IMR-90 (cell line): ENCODE results near the gene NKIRAS1.

Experiments
- BHLHE40 ChIP-seq: fragments of 150-350 bp; IDR thresholded peaks from 2 replicates; pipeline ENCODE4 v1.6.1; 2016; ENCODE audit warnings: mild to moderate bottlenecking, low read depth, low read length
- CEBPB ChIP-seq: IDR thresholded peaks from 2 replicates; pipeline ENCODE4 v1.6.1; 2012; ENCODE audit warnings: low read depth, low read length, improper control_type of control experiment
- MAZ ChIP-seq: IDR thresholded peaks from 2 replicates; pipeline ENCODE4 v1.6.1; 2012; ENCODE audit warnings: low read depth, mild to moderate bottlenecking, low read length, improper control_type of control experiment, moderate library complexity, borderline replicate concordance
- POLR2A ChIP-seq: IDR thresholded peaks from 2 replicates; pipeline ENCODE4 v1.6.1; 2012; ENCODE audit warnings: mild to moderate bottlenecking, low read depth, low read length

DNA sequence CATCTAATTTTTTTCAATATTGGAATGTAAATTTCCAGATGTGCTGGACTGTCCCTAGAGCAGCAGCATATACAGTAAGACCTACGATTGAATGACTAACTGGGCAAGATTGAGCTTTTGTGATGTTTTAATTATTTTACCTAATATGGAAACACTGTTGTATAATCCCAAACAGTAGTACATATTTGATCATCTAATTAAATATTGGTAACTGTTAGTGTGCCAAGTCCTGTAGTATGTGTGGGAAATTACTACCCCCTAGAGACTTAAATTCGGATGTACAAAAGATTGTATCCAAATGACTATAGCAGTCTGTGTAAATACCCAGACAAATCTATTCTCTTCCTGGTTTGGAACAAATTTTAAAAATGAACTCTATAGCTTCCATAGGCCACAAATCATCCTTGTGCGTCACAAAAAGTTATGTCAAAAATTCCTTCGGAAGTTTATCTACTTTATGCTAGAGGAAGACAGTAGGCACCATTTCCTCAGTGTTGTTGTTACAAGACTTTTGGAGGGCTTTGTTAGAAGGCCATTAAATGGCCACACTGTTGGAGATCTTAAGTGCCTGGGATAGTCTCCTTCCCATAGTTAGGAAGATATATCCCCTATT is 41.6 kb downstream of the NKIRAS1 start:
- TF ChIP-seq POLR2A, result no peak
- no peak for TF ChIP-seq MAZ
- no peak for TF ChIP-seq BHLHE40
- no peak for TF ChIP-seq CEBPB
